GM18520 (cell line): Measurements from ENCODE around the gene SEC16B.

ENCODE experiments used
- ATAC-seq: cut with Tn5 transposase; IDR thresholded peaks from one replicate; pipeline ENCODE4 v1.9.1; 2021; ENCODE audit not compliant: unreplicated experiment

The SEC16B gene

GRCh38 chr1:177941976-177942375, 27.9 kb downstream of the SEC16B start:
- ATAC-seq, result no peak

- no peak for ATAC-seq
These were observed 29.2 kb downstream of the SEC16B start for GRCh38 chr1:177940682-177941081.

- ATAC-seq, result no peak
These were observed 31.9 kb downstream of the SEC16B start for GRCh38 chr1:177937931-177938330.

- ATAC-seq, result no peak
These were observed 32.6 kb downstream of the SEC16B start for GRCh38 chr1:177937174-177937770.

GRCh38 chr1:177935638-177936415, 34.0 kb downstream of the SEC16B start:
- ATAC-seq, result no peak

GRCh38 chr1:177934927-177935326, 34.9 kb downstream of the SEC16B start:
- ATAC-seq, result no peak

GRCh38 chr1:177934461-177934860, 35.4 kb downstream of the SEC16B start:
- no peak for ATAC-seq

GRCh38 chr1:177933881-177934280, 36.0 kb downstream of the SEC16B start:
- ATAC-seq, result no peak

GRCh38 chr1:177932123-177932522, 37.7 kb downstream of the SEC16B start:
- no peak for ATAC-seq

GRCh38 chr1:177928952-177929351, 40.9 kb downstream of the SEC16B start:
- ATAC-seq, result no peak

GRCh38 chr1:177928194-177928593, 41.7 kb downstream of the SEC16B start:
- no peak for ATAC-seq

GRCh38 chr1:177927021-177927596, 42.7 kb downstream of the SEC16B start:
- ATAC-seq, result no peak

GRCh38 chr1:177926201-177926600, 43.7 kb downstream of the SEC16B start:
- no peak for ATAC-seq

- no peak for ATAC-seq
These were observed 44.9 kb downstream of the SEC16B start for GRCh38 chr1:177925006-177925405.

GRCh38 chr1:177923441-177923840, 46.4 kb downstream of the SEC16B start:
- no peak for ATAC-seq

- no peak for ATAC-seq
These were observed 47.6 kb downstream of the SEC16B start for GRCh38 chr1:177922209-177922608.

- no peak for ATAC-seq
These were observed 48.3 kb downstream of the SEC16B start for GRCh38 chr1:177921590-177921989.

GRCh38 chr1:177920091-177920490, 49.8 kb downstream of the SEC16B start:
- ATAC-seq, result no peak

- ATAC-seq, result no peak
These were observed 54.2 kb downstream of the SEC16B start for GRCh38 chr1:177915641-177916040.

GRCh38 chr1:177914603-177915002, 55.3 kb downstream of the SEC16B start:
- ATAC-seq, result no peak

- no peak for ATAC-seq
These were observed 55.9 kb downstream of the SEC16B start for GRCh38 chr1:177913762-177914540.

- no peak for ATAC-seq
These were observed 56.9 kb downstream of the SEC16B start for GRCh38 chr1:177912991-177913390.
